ENCODE measurements around the gene AIRE. TPM values are rescaled to one million over a fixed set of nuclear protein-coding genes. Genes with fewer than 3 reads are reported as not detected.

Gene AIRE
- total RNA-seq, 1 donor from 2014 or later: not detected

DNA sequence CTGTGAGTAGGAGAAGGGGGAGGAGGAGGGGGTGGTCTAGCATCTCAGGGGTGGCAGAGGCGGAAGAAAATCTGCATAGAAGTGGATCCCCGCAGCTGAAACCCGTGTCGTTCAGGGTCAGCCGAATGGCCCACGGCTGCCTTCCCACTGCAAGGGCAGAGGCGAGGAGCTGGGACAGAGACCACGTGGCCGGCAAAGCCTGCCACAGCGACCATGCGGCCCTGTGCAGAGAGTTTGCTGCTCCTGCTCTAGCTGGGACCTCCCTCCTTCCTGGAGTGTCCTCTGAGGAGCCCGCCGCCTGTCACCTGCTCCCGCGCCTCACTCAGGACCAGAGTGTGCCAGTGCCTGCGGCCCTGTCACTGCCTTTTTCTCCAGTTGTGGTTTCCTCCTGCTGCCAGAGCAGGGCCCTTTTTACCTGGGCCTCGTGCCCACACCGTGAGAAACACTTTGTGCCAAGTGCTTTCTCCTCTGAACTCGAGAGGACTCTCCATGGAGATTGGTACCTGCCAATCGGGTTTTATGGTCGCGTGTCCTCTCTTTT lies 62.3 kb downstream of the AIRE start:
- CTCF ChIA-PET: no interaction called here
- DNase-seq (no peak), ATAC-seq (ENCODE audit: low read depth) (no peak)
- H3K4me1 Mint-ChIP-seq: peaks cover 8% of the 10 kb centered on the region
- no peaks in the 10 kb centered on the region for H3K9me3 Mint-ChIP-seq
- H3K27ac Mint-ChIP-seq: no peak overlapping the region
- POLR2A ChIA-PET: no interaction called here
- intact Hi-C loops (cut with micrococcal nuclease): no loop called here
- no peaks in the 10 kb centered on the region for H3K36me3 Mint-ChIP-seq (ENCODE audit: low read depth)
- no peak for TF ChIP-seq CTCF (IDR thresholded peaks at IDR 0.05)
- peaks cover 31% of the 10 kb centered on the region for H3K27me3 Mint-ChIP-seq
- no peak overlapping the region for H3K4me3 Mint-ChIP-seq

Other genes with a start within 250 kb of the AIRE start
- 8.7 and 11.8 TPM in 2 replicates for gene PWP2, start 178.5 kb upstream of the AIRE start, total RNA-seq
- 16.7 and 18.9 TPM in 2 replicates for gene GATD3, start 152.2 kb upstream of the AIRE start, total RNA-seq
- gene ICOSLG, start 44.9 kb upstream of the AIRE start, total RNA-seq: 36.4 and 40.9 TPM in 2 replicates
- not detected in 2 replicates for gene DNMT3L, start 24.0 kb upstream of the AIRE start, total RNA-seq
- 167 and 174 TPM in 2 replicates for gene PFKL, start 14.2 kb downstream of the AIRE start, total RNA-seq
- gene CFAP410, start 53.5 kb downstream of the AIRE start, total RNA-seq: 50.6 and 62.3 TPM in 2 replicates
- gene TRPM2, start 67.7 kb downstream of the AIRE start, total RNA-seq: 2.4 and 3.9 TPM in 2 replicates
- 0.91 and 1.00 TPM in 2 replicates for gene LRRC3, start 169.6 kb downstream of the AIRE start, total RNA-seq